ENCODE data around the gene CPSF4.
"Not testable (repeated sequence)": the region's sequence is repeated elsewhere in the genome, so short reads cannot be mapped to it uniquely, and the experiment has no call there.

The CPSF4 gene

GRCh38 chr7:99420986-99421385, 17.8 kb upstream of the CPSF4 start:
- DNase-seq (ENCODE audit: low read depth): no peak
- no peak overlapping the region for H3K4me3 ChIP-seq (ENCODE audit: low read depth, low read length)
- no peak for TF ChIP-seq MYC (IDR thresholded peaks at IDR 0.05; ENCODE audit: low read depth, low read length)
- TF ChIP-seq POLR2A (IDR thresholded peaks at IDR 0.05; ENCODE audit: extremely low read depth, insufficient read length): no peak
- no peak for TF ChIP-seq MAX (IDR thresholded peaks at IDR 0.05; ENCODE audit: low read depth, low read length)

- no peak for DNase-seq (ENCODE audit: low read depth)
- TF ChIP-seq MYC (IDR thresholded peaks at IDR 0.05; ENCODE audit: low read depth, low read length) (no peak), MAX (IDR thresholded peaks at IDR 0.05; ENCODE audit: low read depth, low read length) (no peak), CTCF (IDR thresholded peaks at IDR 0.05; ENCODE audit: low read depth, low read length) (no peak), POLR2A (IDR thresholded peaks at IDR 0.05; ENCODE audit: extremely low read depth, insufficient read length) (no peak)
- H3K4me3 ChIP-seq (ENCODE audit: low read depth, low read length): no peak overlapping the region
Observed at GRCh38 chr7:99422186-99422585, 16.6 kb upstream of the CPSF4 start.

- no peak for DNase-seq (ENCODE audit: low read depth)
Observed at GRCh38 chr7:99422625-99423024, 16.1 kb upstream of the CPSF4 start.

GRCh38 chr7:99424932-99425730, 13.6 kb upstream of the CPSF4 start:
- no peak overlapping the region for H3K4me3 ChIP-seq (ENCODE audit: low read depth, low read length)
- TF ChIP-seq POLR2A (IDR thresholded peaks at IDR 0.05; ENCODE audit: extremely low read depth, insufficient read length) (no peak), MYC (IDR thresholded peaks at IDR 0.05; ENCODE audit: low read depth, low read length) (no peak), MAX (IDR thresholded peaks at IDR 0.05; ENCODE audit: low read depth, low read length) (no peak), CTCF (IDR thresholded peaks at IDR 0.05; ENCODE audit: low read depth, low read length) (no peak)
- DNase-seq (ENCODE audit: low read depth): no peak

More at GRCh38 chr7:99422625-99423024, 16.1 kb upstream of the CPSF4 start:
- H3K4me3 ChIP-seq (ENCODE audit: low read depth, low read length): no peak overlapping the region
- TF ChIP-seq POLR2A (IDR thresholded peaks at IDR 0.05; ENCODE audit: extremely low read depth, insufficient read length) (no peak), CTCF (IDR thresholded peaks at IDR 0.05; ENCODE audit: low read depth, low read length) (no peak), MYC (IDR thresholded peaks at IDR 0.05; ENCODE audit: low read depth, low read length) (no peak), MAX (IDR thresholded peaks at IDR 0.05; ENCODE audit: low read depth, low read length) (no peak)

- DNase-seq (ENCODE audit: low read depth): no peak
- H3K4me3 ChIP-seq (ENCODE audit: low read depth, low read length): no peak overlapping the region
- TF ChIP-seq MYC (IDR thresholded peaks at IDR 0.05; ENCODE audit: low read depth, low read length) (no peak), POLR2A (IDR thresholded peaks at IDR 0.05; ENCODE audit: extremely low read depth, insufficient read length) (no peak), CTCF (IDR thresholded peaks at IDR 0.05; ENCODE audit: low read depth, low read length) (no peak), MAX (IDR thresholded peaks at IDR 0.05; ENCODE audit: low read depth, low read length) (no peak)
Observed at GRCh38 chr7:99428972-99429566, 9.7 kb upstream of the CPSF4 start.

- no peak for DNase-seq (ENCODE audit: low read depth)
- TF ChIP-seq MAX (IDR thresholded peaks at IDR 0.05; ENCODE audit: low read depth, low read length) (no peak), MYC (IDR thresholded peaks at IDR 0.05; ENCODE audit: low read depth, low read length) (no peak), POLR2A (IDR thresholded peaks at IDR 0.05; ENCODE audit: extremely low read depth, insufficient read length) (no peak), CTCF (IDR thresholded peaks at IDR 0.05; ENCODE audit: low read depth, low read length) (no peak)
- H3K4me3 ChIP-seq (ENCODE audit: low read depth, low read length): no peak overlapping the region
Observed at GRCh38 chr7:99429756-99430155, 9.0 kb upstream of the CPSF4 start.

GRCh38 chr7:99431756-99432540, 6.8 kb upstream of the CPSF4 start:
- DNase-seq (ENCODE audit: low read depth); H3K4me3 ChIP-seq (ENCODE audit: low read depth, low read length): not testable (repeated sequence)
